ENCODE results near the gene VSIR.

The VSIR gene

DNA sequence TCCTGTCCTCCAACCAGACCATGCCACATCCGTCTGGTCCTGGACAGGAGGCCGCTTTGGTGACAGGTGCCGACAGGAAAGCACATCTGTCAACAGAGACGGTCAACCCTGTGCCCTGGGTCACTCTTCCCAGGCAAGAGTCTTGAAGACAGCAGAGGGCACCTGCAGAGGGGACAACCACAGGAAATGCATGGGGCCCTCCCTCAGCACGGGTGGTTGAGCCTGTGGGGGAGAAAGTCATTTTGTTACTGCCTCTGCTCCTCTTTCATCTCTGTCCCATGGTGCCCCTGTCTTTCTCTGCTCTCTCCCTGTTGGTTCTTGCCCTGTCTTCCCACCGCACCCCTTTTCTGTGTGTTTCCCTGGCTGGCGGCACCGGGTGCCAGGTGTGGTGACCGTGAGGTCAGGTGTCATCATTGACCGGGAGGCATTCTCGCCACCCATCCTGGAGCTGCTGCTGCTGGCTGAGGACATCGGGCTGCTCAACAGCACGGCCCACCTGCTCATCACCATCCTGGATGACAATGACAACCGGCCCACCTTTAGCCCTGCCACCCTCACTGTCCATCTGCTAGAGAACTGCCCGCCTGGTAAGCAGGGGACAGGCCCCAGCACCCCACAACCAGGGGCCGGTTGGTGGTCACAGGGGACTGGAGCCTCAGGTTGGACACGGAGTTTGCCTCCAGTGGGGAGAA lies 17.6 kb upstream of the VSIR start:
- TF ChIP-seq, protein P1, sequence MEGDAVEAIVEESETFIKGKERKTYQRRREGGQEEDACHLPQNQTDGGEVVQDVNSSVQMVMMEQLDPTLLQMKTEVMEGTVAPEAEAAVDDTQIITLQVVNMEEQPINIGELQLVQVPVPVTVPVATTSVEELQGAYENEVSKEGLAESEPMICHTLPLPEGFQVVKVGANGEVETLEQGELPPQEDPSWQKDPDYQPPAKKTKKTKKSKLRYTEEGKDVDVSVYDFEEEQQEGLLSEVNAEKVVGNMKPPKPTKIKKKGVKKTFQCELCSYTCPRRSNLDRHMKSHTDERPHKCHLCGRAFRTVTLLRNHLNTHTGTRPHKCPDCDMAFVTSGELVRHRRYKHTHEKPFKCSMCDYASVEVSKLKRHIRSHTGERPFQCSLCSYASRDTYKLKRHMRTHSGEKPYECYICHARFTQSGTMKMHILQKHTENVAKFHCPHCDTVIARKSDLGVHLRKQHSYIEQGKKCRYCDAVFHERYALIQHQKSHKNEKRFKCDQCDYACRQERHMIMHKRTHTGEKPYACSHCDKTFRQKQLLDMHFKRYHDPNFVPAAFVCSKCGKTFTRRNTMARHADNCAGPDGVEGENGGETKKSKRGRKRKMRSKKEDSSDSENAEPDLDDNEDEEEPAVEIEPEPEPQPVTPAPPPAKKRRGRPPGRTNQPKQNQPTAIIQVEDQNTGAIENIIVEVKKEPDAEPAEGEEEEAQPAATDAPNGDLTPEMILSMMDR (IDR thresholded peaks at IDR 0.05; ENCODE audit: low read depth, low read length, missing control alignments) = no peak
- H3K4me3 ChIP-seq (replicated peaks; ENCODE audit: low read depth, low read length) = no peak overlapping the region

DNA sequence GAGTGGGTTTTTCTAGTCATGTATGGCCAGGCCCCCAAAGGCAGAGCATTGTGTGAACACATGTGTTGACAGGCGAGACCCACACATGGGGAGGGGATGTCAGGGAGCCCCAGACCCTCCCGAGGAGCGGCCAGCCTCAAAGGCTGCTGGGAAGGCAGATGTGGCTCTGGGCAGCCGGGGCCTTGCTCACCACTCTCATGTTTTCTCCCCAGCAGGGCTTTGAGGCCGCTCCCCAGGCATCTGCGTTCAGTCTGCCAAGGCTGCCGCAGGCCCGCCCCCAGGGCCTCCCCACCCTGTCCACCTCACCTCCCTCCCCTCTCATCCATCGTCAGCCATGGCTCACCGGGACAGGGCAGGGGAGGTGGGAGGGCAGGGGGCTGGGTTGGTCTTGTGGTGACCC lies 16.6 kb upstream of the VSIR start:
- no peak for DNase-seq (ENCODE audit: extremely low read depth, low read depth)
- H3K4me3 ChIP-seq (replicated peaks; ENCODE audit: low read depth, low read length) = no peak overlapping the region
- TF ChIP-seq, protein P1 (IDR thresholded peaks at IDR 0.05; ENCODE audit: low read depth, low read length, missing control alignments) = no peak

More for the DNA sequence above, 17.6 kb upstream of the VSIR start:
- DNase-seq (ENCODE audit: extremely low read depth, low read depth) = no peak

DNA sequence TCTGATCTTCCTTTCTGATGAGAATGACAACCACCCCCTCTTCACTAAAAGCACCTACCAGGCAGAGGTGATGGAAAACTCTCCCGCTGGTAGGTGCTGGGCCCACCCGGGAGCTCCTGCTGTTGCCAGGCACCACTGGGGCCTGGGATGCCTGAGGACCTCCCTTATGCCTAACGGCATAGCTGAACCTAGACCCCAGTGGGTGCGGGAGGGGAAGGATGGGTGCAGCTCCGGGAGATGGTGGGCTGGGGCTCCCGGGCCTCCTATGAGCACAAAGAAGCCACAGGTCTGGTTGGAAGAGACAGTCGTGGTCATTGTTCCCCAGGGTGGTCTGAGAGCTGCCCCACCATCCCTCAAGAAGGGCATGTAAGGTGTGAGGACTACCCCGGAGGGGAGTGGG lies 15.6 kb upstream of the VSIR start:
- DNase-seq (ENCODE audit: extremely low read depth, low read depth) = no peak
- no peak overlapping the region for H3K4me3 ChIP-seq (replicated peaks; ENCODE audit: low read depth, low read length)
- TF ChIP-seq, protein P1 (IDR thresholded peaks at IDR 0.05; ENCODE audit: low read depth, low read length, missing control alignments) = no peak

DNA sequence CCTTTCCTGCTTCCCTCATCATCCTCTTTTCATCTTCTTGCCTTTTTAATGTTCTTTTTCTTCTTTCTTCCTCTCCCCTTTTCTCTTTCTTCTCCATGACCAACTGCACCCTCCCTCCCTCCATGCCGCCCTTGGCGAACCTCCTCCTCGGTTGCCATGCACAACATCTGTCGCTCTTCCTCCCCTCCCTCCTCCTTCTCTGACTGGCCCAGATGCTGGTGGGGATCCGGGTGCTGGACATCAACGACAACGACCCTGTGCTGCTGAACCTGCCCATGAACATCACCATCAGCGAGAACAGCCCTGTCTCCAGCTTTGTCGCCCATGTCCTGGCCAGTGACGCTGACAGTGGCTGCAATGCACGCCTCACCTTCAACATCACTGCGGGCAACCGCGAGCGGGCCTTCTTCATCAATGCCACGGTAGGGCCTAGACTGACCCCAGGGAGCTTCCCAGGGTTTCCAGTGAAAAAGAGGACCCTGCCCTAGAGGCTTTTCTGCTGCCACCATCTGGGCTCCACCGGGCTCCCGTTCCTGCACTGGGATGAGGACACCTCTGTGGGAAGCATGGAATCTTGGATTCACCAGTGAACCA lies 11.5 kb upstream of the VSIR start:
- H3K4me3 ChIP-seq (replicated peaks; ENCODE audit: low read depth, low read length) = no peak overlapping the region
- TF ChIP-seq, protein P1 (IDR thresholded peaks at IDR 0.05; ENCODE audit: low read depth, low read length, missing control alignments) = no peak
- DNase-seq (ENCODE audit: extremely low read depth, low read depth) = no peak

DNA sequence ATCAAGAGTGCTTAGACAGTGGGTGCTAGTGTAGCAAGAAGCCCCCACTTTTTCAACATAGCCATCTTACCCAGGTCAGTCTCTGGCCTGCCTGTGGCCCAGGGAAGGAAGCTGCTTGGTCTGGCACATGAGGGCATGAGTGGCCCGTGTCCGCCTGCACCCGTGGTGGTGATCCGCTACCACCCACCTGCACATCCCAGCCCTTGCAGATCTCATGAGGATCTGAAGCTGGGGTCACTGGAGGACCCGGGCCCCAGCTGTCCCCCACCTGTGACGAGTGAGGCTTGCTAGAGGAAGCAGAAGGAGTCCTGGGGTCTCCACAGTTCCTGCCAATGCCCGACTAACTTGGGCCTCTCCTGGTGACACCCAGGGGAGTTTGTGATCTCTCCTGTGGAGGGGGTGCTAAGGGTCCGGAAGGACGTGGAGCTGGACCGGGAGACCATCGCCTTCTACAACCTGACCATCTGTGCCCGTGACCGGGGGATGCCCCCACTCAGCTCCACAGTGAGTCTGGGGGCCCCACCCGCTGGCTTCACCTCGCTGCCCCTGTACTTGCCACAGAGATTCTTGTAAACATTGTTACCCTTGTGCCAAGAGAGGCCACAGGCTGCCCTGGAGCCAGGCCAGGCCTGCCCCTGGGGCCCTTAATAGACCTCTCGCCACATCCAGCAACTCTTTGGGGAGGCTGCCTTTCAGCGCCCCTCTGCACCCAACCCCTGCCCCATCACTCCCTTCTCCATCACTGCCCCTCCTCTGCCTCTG lies 10.8 kb upstream of the VSIR start:
- TF ChIP-seq, protein P1 (IDR thresholded peaks at IDR 0.05; ENCODE audit: low read depth, low read length, missing control alignments) = no peak
- H3K4me3 ChIP-seq (replicated peaks; ENCODE audit: low read depth, low read length) = no peak overlapping the region
- DNase-seq (ENCODE audit: extremely low read depth, low read depth) = no peak

DNA sequence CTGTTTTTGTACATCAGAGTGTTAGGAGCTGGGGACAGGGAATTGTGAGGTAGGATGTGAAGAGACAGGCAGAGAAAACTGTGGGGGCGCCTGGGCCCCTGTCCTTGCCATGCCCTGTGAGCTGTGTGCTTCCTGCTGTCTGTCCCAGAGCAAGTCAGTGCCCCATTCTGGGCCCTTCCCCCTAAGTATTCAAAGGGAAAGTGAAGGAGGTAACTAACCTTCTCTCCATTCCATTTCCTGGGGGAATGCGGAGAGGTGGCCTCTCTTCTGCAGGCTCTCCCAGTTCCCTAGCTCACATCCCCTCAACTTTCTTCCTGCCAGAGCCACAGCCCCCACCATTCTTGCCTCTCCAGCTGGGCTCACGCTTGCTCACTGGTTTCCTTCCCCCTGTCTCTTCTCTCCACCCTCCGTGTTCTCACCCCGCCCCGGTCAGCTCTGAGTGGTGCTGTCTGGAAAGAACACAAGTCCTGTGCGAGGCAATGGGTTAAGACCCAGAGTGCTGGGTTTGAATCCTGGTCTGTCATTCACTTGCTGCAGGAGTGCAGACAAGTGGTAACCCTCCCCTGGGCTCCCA lies 9.7 kb upstream of the VSIR start:
- TF ChIP-seq, protein P1 (IDR thresholded peaks at IDR 0.05; ENCODE audit: low read depth, low read length, missing control alignments) = no peak
- no peak for DNase-seq (ENCODE audit: extremely low read depth, low read depth)
- no peak overlapping the region for H3K4me3 ChIP-seq (replicated peaks; ENCODE audit: low read depth, low read length)
